GM19467 (cell line): ENCODE data around the gene TMEM190.

Experiments
- ATAC-seq: cut with Tn5 transposase; IDR thresholded peaks from one replicate; pipeline ENCODE4 v1.9.1; 2021; ENCODE audit warnings: mild to moderate bottlenecking, moderate library complexity; ENCODE audit not compliant: unreplicated experiment

TMEM190 gene

DNA sequence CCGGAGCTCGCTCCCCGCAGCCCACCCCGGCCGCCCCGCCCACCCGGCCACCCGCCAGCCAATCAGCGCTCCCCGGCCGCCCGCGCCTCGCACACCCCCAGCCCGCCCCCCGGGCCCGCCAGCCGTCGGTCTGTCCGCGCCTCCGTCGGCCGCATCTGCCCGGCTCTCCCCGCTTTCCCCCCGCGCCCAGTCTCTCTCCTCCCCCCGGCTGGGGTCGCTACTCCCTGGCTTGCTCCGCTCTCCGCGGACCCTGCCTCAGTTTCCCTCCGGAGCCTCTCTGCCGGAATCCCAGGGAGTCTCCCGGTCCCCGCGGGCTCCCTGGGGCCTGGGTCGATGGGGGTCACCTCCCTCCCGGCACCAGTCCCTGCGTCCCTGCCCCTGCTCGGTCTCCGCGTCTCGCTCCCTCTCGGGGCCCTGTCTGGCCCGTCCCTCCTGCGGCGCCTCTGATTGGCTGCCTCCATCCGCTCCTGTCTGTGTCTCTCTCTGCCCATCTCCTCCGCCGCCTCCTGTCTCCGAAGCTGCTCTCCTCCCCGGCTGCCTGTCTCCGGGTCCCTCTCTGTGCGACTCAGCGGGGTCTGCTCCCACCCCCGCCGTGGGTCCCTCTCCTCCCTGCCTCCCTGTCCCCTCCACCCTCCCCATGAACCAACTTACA, 6.8 kb upstream of the TMEM190 start:
- no peak for ATAC-seq

DNA sequence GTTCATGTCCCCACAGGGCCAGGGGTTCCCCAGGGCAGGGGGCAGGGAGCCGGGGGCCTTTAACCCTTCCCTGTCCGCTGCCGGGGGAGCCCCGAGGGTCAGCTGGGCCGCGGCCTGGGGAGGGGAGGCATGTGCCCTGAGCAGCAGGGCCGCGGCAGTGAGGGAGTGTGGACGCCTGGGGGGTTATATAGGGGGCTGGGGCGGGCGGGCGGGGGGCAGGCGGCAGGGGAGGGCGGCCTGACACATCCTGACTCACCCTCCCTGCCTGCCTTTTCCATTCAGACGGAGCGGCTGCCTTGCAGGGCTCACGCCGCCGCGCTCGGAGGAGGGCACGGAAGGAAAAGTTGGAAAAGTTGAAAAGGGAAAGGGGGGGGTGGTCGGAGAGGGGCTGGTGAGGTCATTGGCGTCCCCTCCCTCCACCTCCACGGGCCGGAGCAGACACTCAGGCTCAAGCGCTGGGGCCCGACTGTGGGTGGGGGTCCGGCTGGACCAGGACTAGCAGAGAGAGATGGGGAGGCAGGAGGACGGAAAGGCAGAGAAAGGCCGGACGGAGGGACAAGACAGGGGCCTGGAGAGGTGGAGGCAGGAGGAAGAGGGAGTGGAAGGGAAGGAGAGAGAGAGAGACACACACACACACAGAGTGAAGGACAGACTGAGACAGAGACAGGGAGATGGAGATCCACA, 6.2 kb upstream of the TMEM190 start, which contains the start of gene IL11:
Gene IL11 (minus strand): TSS at position 159 of the 684 bp plus-strand sequence. CDS start 153 bp downstream, at position 6.
- no peak for ATAC-seq

DNA sequence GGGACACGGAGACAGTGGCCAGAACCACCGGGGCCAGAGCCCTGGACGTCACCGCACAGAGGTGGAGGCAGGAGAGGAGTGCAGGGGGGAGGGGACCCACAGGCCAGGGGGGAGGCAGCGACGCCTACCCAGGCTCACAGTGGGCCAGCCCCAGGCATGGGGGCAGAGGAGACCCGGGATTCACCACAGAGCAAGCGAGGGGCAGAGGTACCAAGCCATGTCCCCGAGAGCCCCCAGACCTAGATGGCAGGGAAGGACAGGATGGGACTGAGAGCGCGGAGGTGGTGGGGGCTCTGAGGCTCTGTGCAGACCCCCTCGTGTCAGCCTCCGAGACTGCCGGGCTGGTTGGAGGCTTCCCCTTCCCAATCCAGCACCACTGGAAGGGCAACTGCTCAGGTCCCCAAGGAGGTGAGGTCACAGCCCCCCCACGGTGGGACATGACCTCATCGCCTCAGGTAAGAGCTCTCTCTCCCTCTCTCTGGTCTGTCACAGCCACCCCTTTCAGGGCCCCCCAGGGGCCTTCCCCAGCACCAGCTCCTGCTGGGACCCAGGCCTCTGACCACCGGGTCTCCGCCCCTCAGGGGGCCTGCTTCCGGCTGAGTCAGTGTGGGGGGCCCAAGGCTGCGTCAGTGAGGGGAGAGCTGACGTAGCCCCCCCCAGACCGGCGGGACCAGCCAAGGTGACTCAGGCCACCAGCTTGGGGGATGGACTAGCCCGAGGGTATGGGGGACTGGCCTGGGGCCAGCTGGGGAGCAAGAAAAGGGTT, 4.1 kb upstream of the TMEM190 start:
- ATAC-seq = no peak

DNA sequence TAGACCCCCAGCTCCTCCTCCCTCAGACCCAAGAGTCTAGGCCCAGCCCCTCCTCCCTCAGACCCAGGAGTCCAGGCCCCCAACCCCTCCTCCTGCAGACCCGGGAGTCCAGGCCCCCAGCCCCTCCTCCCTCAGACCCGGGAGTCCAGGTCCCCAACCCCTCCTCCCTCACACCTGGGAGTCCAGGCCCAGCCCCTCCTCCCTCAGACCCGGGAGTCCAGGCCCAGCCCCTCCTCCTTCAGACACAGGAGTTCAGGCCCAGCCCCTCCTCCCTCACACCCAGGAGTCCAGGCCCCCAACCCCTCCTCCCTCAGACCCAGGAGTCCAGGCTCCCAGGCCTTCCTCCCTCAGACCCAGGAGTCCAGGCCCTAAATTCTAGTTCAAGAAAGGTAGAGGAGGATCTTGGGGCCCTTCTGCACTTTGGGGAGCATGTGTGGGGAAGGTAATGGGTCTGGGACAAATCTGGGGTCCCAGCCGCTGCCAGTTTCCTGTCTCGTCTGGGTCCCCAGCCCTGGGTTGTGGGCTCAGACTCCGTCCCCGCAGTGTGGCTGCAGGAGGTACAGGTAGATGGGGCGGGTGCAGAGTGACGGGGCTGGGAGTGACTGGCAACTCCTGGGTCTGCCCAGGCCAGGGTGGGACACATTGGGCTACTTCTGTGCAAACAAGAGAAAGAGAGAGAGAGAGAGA, 3.2 kb upstream of the TMEM190 start:
- ATAC-seq = no peak

DNA sequence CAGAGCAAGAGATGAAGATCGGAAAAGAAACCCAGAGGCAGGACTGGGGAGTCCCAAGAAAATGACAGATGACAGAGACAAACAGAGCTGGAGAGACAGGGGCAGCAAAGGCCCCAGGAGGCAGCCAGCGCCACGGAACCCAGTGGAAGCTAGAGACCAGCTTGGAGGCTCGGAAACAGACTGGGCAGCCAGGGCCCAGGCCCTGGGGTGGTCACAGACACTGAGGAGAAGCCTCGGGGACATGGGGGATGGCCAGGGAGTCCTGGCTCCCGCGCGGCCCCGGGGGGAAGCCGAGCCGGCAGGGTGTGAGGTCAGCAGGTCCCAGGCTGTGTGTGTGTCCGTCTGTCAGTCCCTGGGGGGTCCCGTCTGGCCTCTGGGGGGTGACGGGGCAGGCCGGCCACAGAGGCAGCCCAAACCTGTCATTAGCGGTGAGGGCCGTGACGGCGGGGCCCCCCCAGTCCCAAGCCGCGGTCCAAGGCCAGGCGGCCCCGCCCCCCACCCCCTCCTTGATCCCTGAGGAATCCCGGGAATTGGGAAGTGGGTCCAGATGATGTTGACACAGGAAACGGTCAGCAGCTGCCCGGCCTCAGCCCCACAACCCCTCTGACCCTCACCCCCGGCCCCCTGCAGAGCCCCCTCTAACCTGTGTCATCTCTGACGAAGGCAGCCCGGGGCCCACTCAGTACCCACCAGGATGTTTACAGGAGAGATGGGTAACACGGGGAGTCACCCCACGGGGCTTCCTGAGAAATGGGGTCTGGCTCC, 2.5 kb upstream of the TMEM190 start:
- no peak for ATAC-seq

DNA sequence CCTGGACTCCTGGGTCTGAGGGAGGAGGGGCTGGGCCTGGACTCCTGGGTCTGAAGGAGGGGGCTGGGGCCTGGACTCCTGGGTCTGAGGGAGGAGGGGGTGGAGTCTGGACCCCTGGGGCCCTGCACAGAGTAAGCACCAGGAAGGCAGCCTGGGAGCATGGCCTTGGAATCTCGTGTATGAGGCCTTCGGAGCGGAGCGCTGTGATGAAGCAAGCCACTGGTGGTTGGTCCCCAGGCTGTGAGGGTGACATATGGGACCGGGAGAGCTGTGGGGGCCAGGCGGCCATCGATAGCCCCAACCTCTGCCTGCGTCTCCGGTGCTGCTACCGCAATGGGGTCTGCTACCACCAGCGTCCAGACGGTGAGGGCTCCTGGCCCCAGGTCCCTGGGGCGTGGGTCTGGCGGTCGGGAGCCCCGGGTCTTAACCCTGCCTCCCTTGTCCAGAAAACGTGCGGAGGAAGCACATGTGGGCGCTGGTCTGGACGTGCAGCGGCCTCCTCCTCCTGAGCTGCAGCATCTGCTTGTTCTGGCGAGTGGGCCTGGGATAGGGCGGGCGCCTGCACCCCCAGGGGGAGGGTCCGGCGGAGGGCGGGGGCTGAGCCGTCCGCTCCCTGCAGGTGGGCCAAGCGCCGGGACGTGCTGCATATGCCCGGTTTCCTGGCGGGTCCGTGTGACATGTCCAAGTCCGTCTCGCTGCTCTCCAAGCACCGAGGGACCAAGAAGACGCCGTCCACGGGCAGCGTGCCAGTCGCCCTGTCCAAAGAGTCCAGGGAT, 918 bp downstream of the TMEM190 start:
- ATAC-seq = no peak

DNA sequence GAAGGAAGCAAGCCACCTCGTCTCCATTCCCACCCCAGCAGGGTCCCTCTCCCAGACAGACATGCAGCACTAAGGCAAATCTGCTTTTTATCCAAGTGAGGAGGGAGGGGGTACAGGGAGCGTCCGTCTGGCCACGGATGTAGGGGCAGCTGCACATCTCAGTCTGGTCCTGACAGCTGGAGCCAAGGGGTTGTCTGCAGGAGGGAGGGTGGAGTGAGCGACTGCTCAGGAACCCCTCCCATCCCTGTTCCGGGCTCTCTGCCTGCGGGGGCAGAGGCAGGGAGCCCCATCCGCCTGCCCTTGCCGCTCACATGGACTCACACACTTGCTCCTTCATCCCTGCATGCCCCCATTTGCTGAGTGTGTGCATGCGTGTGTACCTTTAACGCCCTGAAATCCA, 2.5 kb downstream of the TMEM190 start:
- ATAC-seq = no peak

DNA sequence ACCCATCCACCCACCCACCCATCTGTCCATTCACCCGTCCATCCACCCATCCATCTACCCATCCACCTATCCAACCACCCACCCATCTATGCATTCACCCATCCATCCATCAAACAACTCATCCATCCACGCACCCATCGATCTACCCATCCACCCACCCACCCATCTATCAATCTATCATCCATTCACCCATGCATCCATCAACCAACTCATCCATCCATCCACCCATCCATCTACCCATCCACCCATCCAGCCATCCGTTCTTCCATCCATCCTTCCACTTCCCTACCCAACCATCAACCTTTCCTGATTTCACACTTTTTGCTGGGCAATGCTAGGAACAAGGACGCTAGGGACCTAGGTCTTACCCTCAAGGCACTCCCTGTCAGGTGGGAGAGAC, 5.4 kb downstream of the TMEM190 start:
- ATAC-seq = no peak

DNA sequence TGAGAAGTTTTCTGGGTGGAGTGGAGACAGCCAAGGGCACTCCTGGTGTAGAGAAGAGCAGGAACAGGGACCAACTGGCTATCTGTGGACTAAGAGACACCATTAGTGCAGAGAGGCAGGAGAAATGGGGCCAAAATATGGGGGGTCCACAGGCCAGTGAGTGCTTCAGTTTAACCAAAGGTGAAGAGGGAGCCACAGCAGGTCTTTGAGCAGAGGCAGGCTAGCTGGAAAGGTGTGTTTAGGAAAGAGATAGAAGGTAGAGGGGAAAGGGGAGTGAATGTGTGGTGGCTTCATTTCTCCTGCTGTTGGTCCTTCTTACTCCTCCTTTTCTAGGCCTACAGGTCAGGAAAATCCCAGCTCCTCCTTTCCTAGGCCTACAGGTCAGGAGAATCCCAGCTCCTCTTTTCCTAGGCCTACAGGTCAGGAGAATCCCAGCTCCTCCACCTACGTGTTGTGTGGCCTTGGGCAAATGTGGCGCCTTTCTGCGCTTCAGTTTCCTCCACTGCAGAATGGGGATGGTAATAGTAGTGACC, 6.0 kb downstream of the TMEM190 start:
- no peak for ATAC-seq

DNA sequence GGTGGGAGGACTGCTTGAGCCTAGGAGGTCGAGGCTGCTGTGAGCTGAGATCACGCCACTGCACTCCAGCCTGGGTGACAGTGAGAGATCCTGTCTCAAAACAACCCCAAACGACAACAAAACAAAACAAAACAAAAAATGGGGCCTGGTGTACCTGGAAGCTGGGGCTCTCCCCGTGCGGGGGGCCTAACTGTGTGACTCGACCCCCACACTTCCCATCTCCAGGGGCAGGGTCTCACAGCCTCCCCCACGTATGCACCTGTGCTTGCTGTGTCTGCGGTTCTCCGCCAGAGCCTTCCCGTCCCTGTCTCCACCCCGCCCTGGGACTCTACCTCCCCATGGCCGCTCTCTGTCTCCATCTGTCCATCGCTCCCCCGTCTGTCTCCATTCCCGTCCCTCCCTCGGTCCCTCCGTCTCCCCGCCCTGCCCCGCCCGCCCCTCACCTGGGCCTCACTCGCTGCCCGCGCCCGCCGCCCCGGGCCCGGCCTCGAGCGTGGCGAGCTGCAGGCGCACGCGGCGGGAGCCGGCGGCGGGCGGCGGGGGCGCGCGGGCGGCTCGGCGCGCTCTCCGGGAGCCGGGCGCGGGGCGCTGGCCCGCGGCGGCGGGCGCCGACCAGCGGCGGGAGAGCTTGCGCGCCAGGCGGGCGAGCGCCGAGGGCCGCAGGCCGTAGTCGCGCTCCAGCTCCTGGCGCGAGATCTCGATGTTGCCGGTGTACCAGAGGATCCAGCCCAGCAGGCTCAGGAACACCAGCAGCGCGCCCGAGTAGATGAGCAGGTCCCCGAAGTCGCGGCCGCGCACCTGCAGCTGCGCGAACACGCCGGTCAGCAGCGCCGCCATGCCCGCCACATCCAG, 6.9 kb downstream of the TMEM190 start:
- no peak for ATAC-seq

DNA sequence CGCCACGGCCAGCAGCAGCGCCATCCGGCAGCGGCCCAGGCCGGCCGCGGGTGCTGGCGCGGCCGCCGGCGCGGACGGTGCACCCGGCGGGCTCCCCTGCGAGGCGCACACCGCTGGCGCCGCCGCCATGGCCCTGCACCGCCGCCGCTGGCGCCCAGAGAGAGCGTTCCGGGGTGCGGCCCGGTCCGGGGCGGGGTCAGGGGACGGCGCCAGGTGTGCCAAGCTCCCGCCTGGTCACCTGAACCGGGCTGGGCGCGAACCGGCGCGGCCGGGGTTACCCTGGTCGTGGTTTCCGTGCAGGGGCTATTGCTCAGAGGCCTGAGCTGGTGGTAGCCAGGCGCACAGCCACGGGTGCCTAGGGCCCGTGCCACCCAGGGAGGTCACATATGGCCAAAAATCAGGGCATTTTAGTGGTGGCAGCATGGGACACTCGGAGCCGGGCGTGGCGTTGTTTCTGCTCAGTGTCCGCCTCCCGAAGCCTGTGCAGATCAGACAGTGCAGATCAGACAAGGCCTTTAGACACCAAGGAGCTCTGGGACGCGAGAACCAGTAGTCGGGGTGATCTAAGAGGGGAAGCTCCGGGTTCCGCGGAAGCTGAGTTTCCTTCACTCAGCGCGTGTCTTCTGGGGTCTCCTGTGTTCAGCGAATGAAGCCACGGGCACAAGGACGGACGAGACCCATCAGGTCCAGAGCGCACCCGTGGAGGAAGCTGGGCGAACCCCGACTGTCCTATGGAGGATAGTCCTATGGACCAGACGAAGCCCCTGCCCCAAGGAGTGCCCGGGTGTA, 7.7 kb downstream of the TMEM190 start, which contains the start of gene TMEM238:
Gene TMEM238 (minus strand): TSS at position 162 of the 789 bp plus-strand sequence. CDS start 33 bp downstream, at position 129.
- no peak for ATAC-seq

DNA sequence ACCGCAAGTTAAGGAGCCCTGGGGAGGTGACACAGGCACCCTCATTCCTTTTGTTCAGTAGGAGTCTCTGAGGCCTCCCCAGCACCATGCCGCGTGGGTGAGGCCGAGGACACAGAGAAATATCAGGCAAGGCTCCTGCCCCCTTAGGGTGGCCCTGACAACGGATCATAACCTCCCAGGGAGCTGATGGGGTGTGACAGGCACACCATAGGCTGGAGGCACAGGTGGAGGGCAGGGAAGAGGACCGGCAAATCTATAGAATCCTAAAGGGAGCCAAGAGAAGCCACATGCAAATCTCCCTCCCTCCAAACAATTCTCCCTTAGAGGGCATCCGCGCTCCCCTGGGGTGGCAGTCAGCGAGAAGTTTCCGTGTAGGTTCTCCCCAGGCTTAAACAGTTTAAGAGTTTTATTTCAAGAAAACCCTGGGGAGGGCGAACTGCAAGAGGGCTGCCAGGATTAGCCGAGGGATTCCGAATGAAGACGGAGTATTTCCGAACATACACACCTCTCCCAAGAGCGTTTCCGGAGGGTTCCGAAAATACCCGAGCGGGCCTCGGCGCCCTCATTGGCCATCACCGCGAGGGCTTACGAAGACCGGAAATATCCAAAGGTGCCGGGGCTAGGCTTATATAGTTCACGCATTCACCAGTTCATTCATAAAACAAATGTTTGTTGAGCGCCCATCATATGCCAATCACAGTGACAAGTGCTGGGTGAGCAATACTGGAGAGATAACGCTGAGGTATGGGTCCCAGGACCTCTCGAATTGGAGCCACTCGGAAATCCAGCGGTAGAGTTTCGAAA, 8.5 kb downstream of the TMEM190 start:
- peak; percentile 50 for ATAC-seq

DNA sequence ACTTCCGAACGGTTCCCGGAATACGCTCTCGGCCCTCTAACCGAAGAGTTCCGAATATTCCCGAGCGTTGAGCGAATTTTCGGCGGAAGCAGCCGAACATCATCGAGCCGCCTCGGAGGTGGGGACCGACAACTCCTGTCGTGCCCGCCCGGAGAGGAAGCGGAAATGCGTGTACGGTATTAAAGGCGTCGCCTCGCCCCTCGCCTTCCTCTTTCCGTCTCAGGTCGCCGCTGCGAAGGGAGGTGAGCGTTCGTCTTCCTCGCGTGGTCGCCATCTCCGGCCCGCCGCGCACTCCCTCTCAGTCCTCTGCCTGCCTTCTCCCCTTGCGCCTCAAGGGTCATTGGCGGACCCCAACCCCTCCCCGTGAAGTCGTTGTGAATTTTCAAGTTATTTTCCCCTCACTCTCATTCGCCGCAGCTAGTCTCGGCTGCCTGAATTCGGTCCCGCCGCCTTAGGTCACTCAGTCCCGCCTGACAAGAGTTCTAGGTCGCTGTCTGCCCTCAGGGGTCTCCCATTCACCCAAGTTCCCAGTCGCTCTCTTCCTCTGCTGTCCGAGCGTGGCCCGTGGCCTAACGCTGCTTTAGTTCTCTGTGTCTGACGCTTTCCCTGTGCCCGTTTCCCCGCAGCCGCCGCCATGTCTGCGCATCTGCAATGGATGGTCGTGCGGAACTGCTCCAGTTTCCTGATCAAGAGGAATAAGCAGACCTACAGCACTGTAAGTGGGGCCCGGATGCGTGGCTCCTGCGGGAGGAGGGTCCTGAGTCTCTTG, 9.3 kb downstream of the TMEM190 start, which contains the start of gene RPL28:
Gene RPL28 (plus strand): TSS at position 209 of the 769 bp plus-strand sequence. CDS start 426 bp downstream, at position 635.
- peak; percentile 68 for ATAC-seq

DNA sequence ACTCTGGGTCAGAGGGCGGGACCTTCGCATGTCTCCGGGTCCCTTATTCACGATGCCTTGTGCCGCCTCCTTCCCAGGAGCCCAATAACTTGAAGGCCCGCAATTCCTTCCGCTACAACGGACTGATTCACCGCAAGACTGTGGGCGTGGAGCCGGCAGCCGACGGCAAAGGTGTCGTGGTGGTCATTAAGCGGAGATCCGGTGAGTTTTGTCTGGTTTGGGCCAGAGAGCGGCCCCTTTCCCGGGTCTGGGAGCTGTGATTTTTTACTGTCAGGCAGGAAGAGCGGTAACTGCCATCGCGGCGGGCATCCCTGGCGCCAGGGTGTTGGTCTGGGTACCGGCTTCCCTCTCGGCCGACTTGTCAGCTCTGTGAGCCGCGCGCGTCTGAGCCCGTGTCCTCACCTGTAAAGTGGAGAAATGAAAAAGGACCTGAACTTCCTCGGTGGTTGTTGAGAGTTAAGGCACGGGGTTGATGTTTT, 9.9 kb downstream of the TMEM190 start:
- no peak for ATAC-seq

DNA sequence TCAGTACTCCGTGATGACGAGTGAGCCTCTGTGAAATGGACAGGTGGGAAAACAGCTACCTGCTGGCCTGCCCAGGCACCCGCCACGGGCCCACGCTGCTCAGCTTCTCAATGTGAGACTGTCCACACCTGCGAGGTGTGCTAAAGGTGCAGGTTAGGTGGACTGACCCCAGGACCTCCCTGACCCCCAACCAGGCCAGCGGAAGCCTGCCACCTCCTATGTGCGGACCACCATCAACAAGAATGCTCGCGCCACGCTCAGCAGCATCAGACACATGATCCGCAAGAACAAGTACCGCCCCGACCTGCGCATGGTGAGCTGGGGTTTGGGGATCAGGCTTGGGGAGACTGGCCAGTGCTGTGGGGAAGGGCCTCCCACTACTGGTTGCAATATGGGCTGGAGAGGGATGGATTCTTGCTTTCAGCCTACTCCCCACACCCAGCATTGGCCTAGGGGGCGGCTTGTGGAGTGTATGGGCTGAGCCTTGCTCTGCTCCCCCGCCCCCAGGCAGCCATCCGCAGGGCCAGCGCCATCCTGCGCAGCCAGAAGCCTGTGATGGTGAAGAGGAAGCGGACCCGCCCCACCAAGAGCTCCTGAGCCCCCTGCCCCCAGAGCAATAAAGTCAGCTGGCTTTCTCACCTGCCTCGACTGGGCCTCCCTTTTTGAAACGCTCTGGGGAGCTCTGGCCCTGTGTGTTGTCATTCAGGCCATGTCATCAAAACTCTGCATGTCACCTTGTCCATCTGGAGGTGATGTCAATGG, 11.3 kb downstream of the TMEM190 start:
- ATAC-seq = no peak
